HL-60 (cell line): Measurements from ENCODE around the gene BEST1.

Experiments
- CTCF ChIP-seq: IDR thresholded peaks from one replicate; pipeline ENCODE4 v1.5.1; 2011; ENCODE audit warnings: low read length, control low read depth, inconsistent platforms; ENCODE audit not compliant: insufficient read depth
- GABPA ChIP-seq: IDR thresholded peaks from 2 replicates; pipeline ENCODE4 v1.6.1; 2012; ENCODE audit warnings: low read depth
- POLR2AphosphoS5 ChIP-seq: IDR thresholded peaks from 2 replicates; pipeline ENCODE4 v1.6.1; 2012; ENCODE audit warnings: low read depth

DNA sequence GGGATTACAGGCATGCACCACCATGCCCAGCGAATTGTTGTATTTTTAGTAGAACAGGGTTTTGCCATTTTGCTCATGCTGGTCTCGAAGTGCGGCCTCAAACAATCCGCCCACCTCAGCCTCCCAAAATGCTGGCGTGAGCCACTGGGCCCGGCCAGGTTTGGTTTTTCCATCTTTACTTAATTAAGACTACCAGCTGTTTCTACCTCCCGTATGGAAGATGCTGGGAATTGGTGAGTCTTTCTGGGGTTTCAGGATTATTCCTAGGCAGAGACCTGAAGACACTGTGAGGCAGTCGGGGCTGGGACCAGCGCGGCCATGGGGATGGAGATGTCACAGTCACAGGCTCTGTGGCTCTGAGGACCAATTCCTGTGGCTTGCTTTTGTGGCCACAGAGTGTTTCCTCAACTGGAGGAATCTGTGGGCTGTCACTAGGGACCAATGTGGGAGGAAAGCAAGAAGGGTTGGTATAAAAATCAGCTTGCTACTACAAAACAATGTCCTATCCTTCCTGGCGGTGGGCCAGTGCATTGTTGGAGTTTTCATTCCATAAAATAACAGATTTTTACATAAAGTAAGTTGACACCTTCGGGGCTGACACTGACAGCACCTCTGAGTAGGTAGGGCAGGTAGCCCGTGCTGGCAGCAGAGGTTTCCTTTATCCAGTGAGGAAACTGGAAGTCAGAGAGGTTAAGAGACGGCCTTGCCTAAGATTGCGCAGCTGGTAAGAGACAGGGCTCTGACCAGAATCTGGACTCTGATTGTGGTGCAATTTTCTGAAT, 25.7 kb downstream of the BEST1 start:
- TF ChIP-seq CTCF (no peak), GABPA (no peak), POLR2AphosphoS5 (no peak)
